ENCODE results near the gene ETFA.
A peak's percentile ranks its signal among the peaks of the same experiment; 100 is the strongest.

ETFA gene

GRCh38 chr15:76340803-76341365, 29.6 kb upstream of the ETFA start:
- peak in 1 of 2 donors; percentile 17 for DNase-seq (ENCODE audit: low read depth in 1 of 2, low spot score in 1 of 2)

GRCh38 chr15:76340198-76340802, 29.0 kb upstream of the ETFA start:
- no peak for DNase-seq (ENCODE audit: low read depth in 1 of 2, low spot score in 1 of 2)

GRCh38 chr15:76339305-76340197, 28.3 kb upstream of the ETFA start:
- DNase-seq (ENCODE audit: low read depth in 1 of 2, low spot score in 1 of 2): no peak

GRCh38 chr15:76338486-76339304, 27.4 kb upstream of the ETFA start:
- DNase-seq (ENCODE audit: low read depth in 1 of 2, low spot score in 1 of 2): no peak

GRCh38 chr15:76337696-76338485, 26.6 kb upstream of the ETFA start:
- no peak for DNase-seq (ENCODE audit: low read depth in 1 of 2, low spot score in 1 of 2)

- DNase-seq (ENCODE audit: low read depth in 1 of 2, low spot score in 1 of 2): no peak
These were observed 25.9 kb upstream of the ETFA start for GRCh38 chr15:76337059-76337695.

GRCh38 chr15:76336254-76337058, 25.2 kb upstream of the ETFA start, which contains the start of gene ISL2:
TSS of gene ISL2 (plus strand) at chr15:76336773. CDS start at chr15:76336884, 111 bp downstream.
- DNase-seq (ENCODE audit: low read depth in 1 of 2, low spot score in 1 of 2): peak; percentile 25 to 36

- DNase-seq (ENCODE audit: low read depth in 1 of 2, low spot score in 1 of 2): no peak
These were observed 24.3 kb upstream of the ETFA start for GRCh38 chr15:76335307-76336253.

- no peak for DNase-seq (ENCODE audit: low read depth in 1 of 2, low spot score in 1 of 2)
These were observed 23.4 kb upstream of the ETFA start for GRCh38 chr15:76334438-76335306.

- DNase-seq (ENCODE audit: low read depth in 1 of 2, low spot score in 1 of 2): no peak
These were observed 22.6 kb upstream of the ETFA start for GRCh38 chr15:76333720-76334437.

- no peak for DNase-seq (ENCODE audit: low read depth in 1 of 2, low spot score in 1 of 2)
These were observed 22.0 kb upstream of the ETFA start for GRCh38 chr15:76333309-76333708.

GRCh38 chr15:76332796-76333195, 21.5 kb upstream of the ETFA start:
- DNase-seq (ENCODE audit: low read depth in 1 of 2, low spot score in 1 of 2): no peak

GRCh38 chr15:76330080-76330680, 18.9 kb upstream of the ETFA start:
- DNase-seq (ENCODE audit: low read depth in 1 of 2, low spot score in 1 of 2): no peak

- DNase-seq (ENCODE audit: low read depth in 1 of 2, low spot score in 1 of 2): no peak
These were observed 17.7 kb upstream of the ETFA start for GRCh38 chr15:76328958-76329357.

- DNase-seq (ENCODE audit: low read depth in 1 of 2, low spot score in 1 of 2): no peak
These were observed 16.9 kb upstream of the ETFA start for GRCh38 chr15:76328106-76328696.
